IMR-90 (cell line): ENCODE measurements around the gene CTNND2. TPM values are rescaled to one million over a fixed set of nuclear protein-coding genes. Genes with fewer than 3 reads are reported as not detected.

Experiments used
- ATAC-seq: fragments of 200-7000 bp; cut with Tn5 transposase; 2 replicates; pipeline ENCODE4 v1.9.1; 2020; ENCODE audit warnings: low read depth, mild to moderate bottlenecking, moderate library complexity
- BruUV-seq: library from RNA; stranded (reverse); fragments of 400-500 nt; replicated peaks from 2 replicates; lab custom pipeline; 2021; lab: Mats Ljungman, UMichigan
- CTCF ChIA-PET: fragments of 300-600 bp; formaldehyde crosslinking; extraction: SDS; loops from one replicate; lab custom pipeline; 2021; ENCODE audit warnings: antibody characterized with exemption; lab: Yijun Ruan, JAX
- POLR2A ChIA-PET: fragments of 300-600 bp; sonication (Branson Sonifier 250); formaldehyde crosslinking; loops from one replicate; lab custom pipeline; 2022; ENCODE audit warnings: antibody characterized with exemption; ENCODE audit not compliant: unreplicated experiment; lab: Charles Lee
- DNase-seq: peaks from one replicate; pipeline ENCODE4 v3.0.0; 2013
- H2AFZ ChIP-seq: replicated peaks from 2 replicates; pipeline ENCODE3; 2013; ENCODE audit warnings: low read length, mild to moderate bottlenecking; ENCODE audit not compliant: poor library complexity
- H2AK5ac ChIP-seq: 2 replicates; pipeline ENCODE4 v1.6.1; 2013; ENCODE audit warnings: low read depth, low read length, inconsistent platforms
- H2AK9ac ChIP-seq: replicated peaks from 2 replicates; pipeline ENCODE3; 2013; ENCODE audit warnings: mild to moderate bottlenecking, low read depth, low read length, moderate library complexity; ENCODE audit not compliant: poor library complexity
- H2BK120ac ChIP-seq: 2 replicates; pipeline ENCODE4 v1.6.1; 2013; ENCODE audit warnings: low read depth, low read length, inconsistent platforms
- H2BK15ac ChIP-seq: 3 replicates; pipeline ENCODE4 v1.6.1; 2013; ENCODE audit warnings: low read depth, low read length, inconsistent platforms
- H2BK20ac ChIP-seq: 2 replicates; pipeline ENCODE4 v1.6.1; 2013; ENCODE audit warnings: low read depth, mild to moderate bottlenecking, inconsistent platforms, low read length, moderate library complexity
- H2BK5ac ChIP-seq: 2 replicates; pipeline ENCODE4 v1.6.1; 2013; ENCODE audit warnings: mild to moderate bottlenecking, low read depth, low read length, inconsistent platforms; ENCODE audit not compliant: poor library complexity, severe bottlenecking
- H3K14ac ChIP-seq: replicated peaks from 2 replicates; pipeline ENCODE4 v1.6.1; 2013; ENCODE audit warnings: low read depth, low read length, inconsistent platforms
- H3K18ac ChIP-seq: 2 replicates; pipeline ENCODE4 v1.6.1; 2013; ENCODE audit warnings: low read depth, low read length, control low read depth
- H3K23ac ChIP-seq: 2 replicates; pipeline ENCODE4 v1.6.1; 2013; ENCODE audit warnings: low read depth, low read length, inconsistent platforms
- H3K27ac ChIP-seq: 2 replicates; pipeline ENCODE4 v1.5.1; 2013; ENCODE audit warnings: mild to moderate bottlenecking, control low read depth, low read length; ENCODE audit not compliant: insufficient read depth
- H3K27me3 ChIP-seq: 2 replicates; pipeline ENCODE4 v1.6.1; 2013; ENCODE audit warnings: low read length; ENCODE audit not compliant: control insufficient read depth, insufficient read depth
- H3K36me3 ChIP-seq: 2 replicates; pipeline ENCODE4 v1.6.1; 2013; ENCODE audit warnings: low read length, mixed read lengths; ENCODE audit not compliant: control insufficient read depth, insufficient read depth
- H3K4ac ChIP-seq: 2 replicates; pipeline ENCODE4 v1.6.1; 2013; ENCODE audit warnings: low read depth, low read length, inconsistent platforms
- H3K4me1 ChIP-seq: 2 replicates; pipeline ENCODE4 v1.6.1; 2013; ENCODE audit warnings: low read length, mixed read lengths; ENCODE audit not compliant: control insufficient read depth, insufficient read depth
- H3K4me2 ChIP-seq: 2 replicates; pipeline ENCODE4 v1.6.1; 2013; ENCODE audit warnings: low read depth, mild to moderate bottlenecking, control low read depth, low read length, moderate library complexity
- H3K4me3 ChIP-seq: 2 replicates; pipeline ENCODE4 v1.5.1; 2013; ENCODE audit warnings: low read depth, mild to moderate bottlenecking, control low read depth, low read length, moderate library complexity; ENCODE audit not compliant: insufficient read depth
- H3K56ac ChIP-seq: 2 replicates; pipeline ENCODE4 v1.6.1; 2013; ENCODE audit warnings: low read length, inconsistent platforms; ENCODE audit not compliant: insufficient read depth; ENCODE audit errors: extremely low read depth
- H3K79me1 ChIP-seq, 2 experiments: 2 replicates each; pipeline ENCODE4 v1.6.1; 2013; ENCODE audit warnings: low read length in 2 of 2, inconsistent platforms in 1 of 2, low read depth in 1 of 2
- H3K9ac ChIP-seq: 2 replicates; pipeline ENCODE4 v1.6.1; 2013; ENCODE audit warnings: low read depth, low read length, control low read depth
- H3K9me1 ChIP-seq: 2 replicates; pipeline ENCODE4 v1.6.1; 2013; ENCODE audit warnings: low read length, inconsistent platforms; ENCODE audit not compliant: insufficient read depth
- H3K9me3 ChIP-seq: 2 replicates; pipeline ENCODE4 v1.6.1; 2013; ENCODE audit warnings: low read length; ENCODE audit not compliant: control insufficient read depth, insufficient read depth
- H4K20me1 ChIP-seq: 2 replicates; pipeline ENCODE4 v1.6.1; 2013; ENCODE audit warnings: low read length, inconsistent platforms; ENCODE audit not compliant: insufficient read depth
- H4K5ac ChIP-seq: 2 replicates; pipeline ENCODE4 v1.6.1; 2013; ENCODE audit warnings: mild to moderate bottlenecking, low read depth, low read length, control low read depth
- H4K8ac ChIP-seq, 2 experiments: 2 replicates each; pipeline ENCODE4 v1.6.1; 2013; ENCODE audit warnings: low read depth in 2 of 2, low read length in 2 of 2, control low read depth in 1 of 2, inconsistent platforms in 1 of 2
- H4K91ac ChIP-seq: 2 replicates; pipeline ENCODE4 v1.6.1; 2013; ENCODE audit warnings: low read depth, low read length, inconsistent platforms; ENCODE audit not compliant: insufficient read depth
- CHD1 ChIP-seq: IDR thresholded peaks from 2 replicates; pipeline ENCODE4 v1.6.1; 2012; ENCODE audit warnings: low read depth, low read length, improper control_type of control experiment
- CTCF ChIP-seq: conservative IDR thresholded peaks from 2 replicates; pipeline ENCODE4 v1.5.1; 2012; ENCODE audit warnings: mild to moderate bottlenecking, low read depth, low read length, improper control_type of control experiment
- ELK1 ChIP-seq: fragments of 150-350 bp; IDR thresholded peaks from 2 replicates; pipeline ENCODE4 v1.6.1; 2016; ENCODE audit warnings: low read depth, mild to moderate bottlenecking, low read length, moderate library complexity, borderline replicate concordance
- MAFK ChIP-seq: IDR thresholded peaks from 2 replicates; pipeline ENCODE4 v1.6.1; 2012; ENCODE audit warnings: low read depth, low read length, improper control_type of control experiment
- MXI1 ChIP-seq: IDR thresholded peaks from 2 replicates; pipeline ENCODE4 v1.6.1; 2012; ENCODE audit warnings: low read depth, mild to moderate bottlenecking, low read length, moderate library complexity, borderline replicate concordance
- POLR2A ChIP-seq: IDR thresholded peaks from 2 replicates; pipeline ENCODE4 v1.6.1; 2012; ENCODE audit warnings: mild to moderate bottlenecking, low read depth, low read length
- RAD21 ChIP-seq: IDR thresholded peaks from 2 replicates; pipeline ENCODE4 v1.6.1; 2012; ENCODE audit warnings: low read length, improper control_type of control experiment
- RCOR1 ChIP-seq: IDR thresholded peaks from 2 replicates; pipeline ENCODE4 v1.6.1; 2012; ENCODE audit warnings: mild to moderate bottlenecking, low read length, improper control_type of control experiment; ENCODE audit not compliant: insufficient replicate concordance
- RFX5 ChIP-seq: IDR thresholded peaks from 2 replicates; pipeline ENCODE4 v1.8.0; 2012; ENCODE audit warnings: low read depth, mild to moderate bottlenecking, low read length, moderate library complexity
- SMC3 ChIP-seq: fragments of 150-350 bp; IDR thresholded peaks from 2 replicates; pipeline ENCODE4 v1.6.1; 2016; ENCODE audit warnings: low read depth, mild to moderate bottlenecking, antibody characterized with exemption, low read length, moderate library complexity
- USF2 ChIP-seq: fragments of 150-350 bp; IDR thresholded peaks from 2 replicates; pipeline ENCODE4 v1.6.1; 2017; ENCODE audit warnings: mild to moderate bottlenecking, antibody characterized with exemption, low read length, low read depth
- WGBS, 2 experiments: methylation state at CpG; one replicate each; pipeline versions ENCODE4 v1.1.5 to v1.1.7; 2013; ENCODE audit warnings: missing lambda C conversion rate in 2 of 2; ENCODE audit not compliant: insufficient read length in 1 of 2; ENCODE audit errors: extremely low coverage in 2 of 2; 5-methylcytosine and 5-hydroxymethylcytosine counted together
- dilution Hi-C: fragments of 300-500 bp; cut with HindIII; formaldehyde crosslinking; loops from one replicate; pipeline ENCODE4 v1.14.3; 2018; ENCODE audit warnings: low sequenced_read_pairs; ENCODE audit not compliant: unreplicated experiment
- in situ Hi-C: fragments of 300-500 bp; cut with MboI; formaldehyde crosslinking; loops from 3 replicates; pipeline ENCODE4 v1.14.3; 2019; ENCODE audit warnings: low sequenced_read_pairs, inconsistent platforms, mixed read lengths
- intact Hi-C: fragments of 100-400 bp; cut with micrococcal nuclease; formaldehyde crosslinking; loops from 2 replicates; pipeline ENCODE4 v1.10.0; 2022
- polyA plus RNA-seq, 3 experiments: library from polyadenylated mRNA; depleted of rRNA; stranded (reverse); fragments of >200 nt; gene quantifications; 2 replicates each; pipeline ENCODE4 v1.2.3, GENCODE V29; 2012; ENCODE audit warnings: low replicate concordance in 1 of 3
- total RNA-seq: library from RNA; depleted of rRNA; stranded (reverse); fragments of >200 nt; gene quantifications from 2 replicates; pipeline ENCODE4 v1.2.3, GENCODE V29; 2012

CTNND2 gene
- total and polyA plus RNA-seq, 2 of the 4 experiments (the other 2 are of a cell fraction), result not detected

- no peak overlapping the region for H3K56ac ChIP-seq
- in situ Hi-C loops (no loop called here), dilution Hi-C loops (no loop called here), intact Hi-C loops (no loop called here)
- H3K4me1 ChIP-seq, result no peaks in the 10 kb centered on the region
- H3K27me3 ChIP-seq, result no peaks in the 10 kb centered on the region
- H2BK120ac ChIP-seq, result no peak overlapping the region
- H2BK15ac ChIP-seq, result no peak overlapping the region
- no peak overlapping the region for H4K8ac ChIP-seq
- no peak overlapping the region for H3K4me3 ChIP-seq
- POLR2A ChIA-PET, result no interaction called here
- no peak overlapping the region for H2BK5ac ChIP-seq
- CTCF ChIA-PET, result no interaction called here
- BruUV-seq, result no TSS peak
- no peak overlapping the region for H2BK20ac ChIP-seq
- H3K4ac ChIP-seq, result no peak overlapping the region
- H4K5ac ChIP-seq, result no peak overlapping the region
- no peak overlapping the region for H4K91ac ChIP-seq
- H3K18ac ChIP-seq, result no peak overlapping the region
- H3K36me3 ChIP-seq, result no peaks in the 10 kb centered on the region
- no peak overlapping the region for H2AFZ ChIP-seq
- no peak overlapping the region for H3K14ac ChIP-seq
- DNase-seq, result no peak
- no peaks in the 10 kb centered on the region for H4K20me1 ChIP-seq
- no peak overlapping the region for H3K27ac ChIP-seq
- no CpG with 5 or more reads among the region's 2 CpGs for WGBS, 2 experiments
- no peak overlapping the region for H3K4me2 ChIP-seq
- no peaks in the 10 kb centered on the region for H3K79me1 ChIP-seq
- no peak overlapping the region for H3K9ac ChIP-seq
- H3K9me3 ChIP-seq, result peaks cover 5% of the 10 kb centered on the region; the same call in 1 of the 2 replicates
- no peak overlapping the region for H3K23ac ChIP-seq
- TF ChIP-seq MAFK, result no peak
- no peak for TF ChIP-seq RFX5
- no peak for TF ChIP-seq POLR2A
- no peak for TF ChIP-seq CHD1
- TF ChIP-seq MXI1, result no peak
- TF ChIP-seq SMC3, result no peak
- no peak for TF ChIP-seq USF2
- TF ChIP-seq CTCF, result no peak
- no peak for TF ChIP-seq RCOR1
- TF ChIP-seq ELK1, result no peak
- TF ChIP-seq RAD21, result no peak
- H2AK5ac ChIP-seq, result no peak overlapping the region
- no peak for ATAC-seq
- no peaks in the 10 kb centered on the region for H3K9me1 ChIP-seq
- H2AK9ac ChIP-seq, result no peak overlapping the region
These were observed 310.2 kb downstream of the CTNND2 start for GRCh38 chr5:11594021-11594420.
